ENCODE measurements around the gene LIN7B. TPM values are rescaled to one million over a fixed set of nuclear protein-coding genes. Genes with fewer than 3 reads are reported as not detected.

The LIN7B gene
- total and polyA plus RNA-seq, 2 of the 13 experiments (the other 11 are each of a cell fraction or from before 2014, with no cell fraction given): 5.3 to 7.6 TPM

GRCh38 chr19:49085020-49085867, 28.9 kb upstream of the LIN7B start, which contains the start of gene SNRNP70 (continued):
- no peak; the same call in 1 of the 2 replicates for TF ChIP-seq ELK4 (CRISPR knock-in tag; IDR thresholded peaks at IDR 0.05; ENCODE audit: borderline replicate concordance)
- peak; percentile 52; the same call in 1 of the 2 replicates for TF ChIP-seq ZNF891 (CRISPR knock-in tag; IDR thresholded peaks at IDR 0.05)
- TF ChIP-seq U2AF1 (optimal IDR thresholded peaks at IDR 0.05; ENCODE audit: low read depth, low read length): peak; percentile 74
- peak; percentile 55 for TF ChIP-seq PRDM10 (CRISPR knock-in tag; IDR thresholded peaks at IDR 0.05; ENCODE audit: low read depth)
- no peak for TF ChIP-seq FOXP1 (IDR thresholded peaks at IDR 0.05)
- no peak for TF ChIP-seq FOXP1 (CRISPR knock-in tag; IDR thresholded peaks at IDR 0.05)
- TF ChIP-seq SP1 (IDR thresholded peaks at IDR 0.05): no peak
- peak; percentile 87 for TF ChIP-seq SP1 (CRISPR knock-in tag; IDR thresholded peaks at IDR 0.05)
- TF ChIP-seq GTF2F1 (IDR thresholded peaks at IDR 0.05; ENCODE audit: low read length): no peak
- TF ChIP-seq ARNT2 (CRISPR knock-in tag; IDR thresholded peaks at IDR 0.05; ENCODE audit: low read depth): peak; percentile 86; the same call in 1 of the 2 replicates
- TF ChIP-seq ZFP91 (CRISPR knock-in tag; IDR thresholded peaks at IDR 0.05; ENCODE audit: borderline replicate concordance): peak; percentile 94
- TF ChIP-seq ZNF460 (CRISPR knock-in tag; IDR thresholded peaks at IDR 0.05; ENCODE audit: borderline replicate concordance): no peak; the same call in 1 of the 2 replicates
- peak; percentile 43; the same call in 1 of the 2 replicates for TF ChIP-seq DRAP1 (CRISPR knock-in tag; IDR thresholded peaks at IDR 0.05)
- TF ChIP-seq STAT5B (CRISPR knock-in tag; IDR thresholded peaks at IDR 0.05): peak; percentile 81; the same call in 1 of the 2 replicates
- no peak for TF ChIP-seq CBX2 (IDR thresholded peaks at IDR 0.05; ENCODE audit: low read depth, low read length)
- no peak for TF ChIP-seq CBX2 (CRISPR knock-in tag; IDR thresholded peaks at IDR 0.05; ENCODE audit: low read depth)
- no peak; the same call in 1 of the 2 replicates for TF ChIP-seq ZNF362 (CRISPR knock-in tag; IDR thresholded peaks at IDR 0.05; ENCODE audit: borderline replicate concordance)
- peak; percentile 78 for TF ChIP-seq ZNF574 (CRISPR knock-in tag; IDR thresholded peaks at IDR 0.05)

Measured in HepG2 (cell line).